ENCODE data around the gene RALBP1.

GRCh38 chr18:9531791-9532410 is 56.6 kb downstream of the RALBP1 start:
- TF ChIP-seq CTCF (conservative IDR thresholded peaks at IDR 0.05; ENCODE audit: low read depth, low read length) (no peak), FOS (IDR thresholded peaks at IDR 0.05; ENCODE audit: low read depth, low read length) (no peak), POLR2A (IDR thresholded peaks at IDR 0.05; ENCODE audit: low read depth, low read length) (no peak), NFE2L2 (IDR thresholded peaks at IDR 0.05; ENCODE audit: low read depth, low read length) (no peak), CEBPB (IDR thresholded peaks at IDR 0.05; ENCODE audit: low read depth, low read length) (no peak), CHD1 (IDR thresholded peaks at IDR 0.05; ENCODE audit: low read depth, low read length) (no peak), ELK1 (IDR thresholded peaks at IDR 0.05; ENCODE audit: borderline replicate concordance, low read depth, low read length) (no peak), BHLHE40 (IDR thresholded peaks at IDR 0.05; ENCODE audit: low read depth, low read length) (no peak)
